ENCODE data around the gene LDHB. TPM values are rescaled to one million over a fixed set of nuclear protein-coding genes. Genes with fewer than 3 reads are reported as not detected.

LDHB gene
- total RNA-seq, 1 donor from 2014 or later = 539 TPM

DNA sequence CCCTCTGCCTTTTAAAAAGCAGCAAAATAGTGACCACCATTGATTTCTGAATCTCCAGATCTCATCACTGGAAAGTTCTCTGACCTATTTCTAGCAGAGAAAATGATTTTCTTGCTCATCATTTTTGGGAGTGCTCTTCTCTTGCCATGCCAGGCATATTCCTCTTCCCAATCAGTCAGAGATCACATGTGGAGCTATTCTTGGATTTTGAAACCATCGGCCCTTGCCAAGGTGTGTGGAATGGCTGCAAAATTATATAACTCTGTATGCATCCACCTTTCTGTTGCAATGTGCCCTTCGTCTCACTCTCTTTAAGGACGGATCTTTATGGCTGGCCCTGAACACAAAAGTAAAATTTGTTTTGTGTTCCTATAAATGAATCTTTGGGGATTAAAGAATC is 25.5 kb upstream of the LDHB start:
- Mint-ChIP-seq H3K4me3 (ENCODE audit: unreplicated experiment) (no peak overlapping the region), H3K36me3 (ENCODE audit: unreplicated experiment) (no peaks in the 10 kb centered on the region), H3K9me3 (ENCODE audit: unreplicated experiment) (no peaks in the 10 kb centered on the region), H3K27ac (ENCODE audit: unreplicated experiment) (no peak overlapping the region), H3K4me1 (ENCODE audit: low read depth, unreplicated experiment) (no peaks in the 10 kb centered on the region), H3K27me3 (ENCODE audit: unreplicated experiment) (no peaks in the 10 kb centered on the region)
- TF ChIP-seq, protein P1, sequence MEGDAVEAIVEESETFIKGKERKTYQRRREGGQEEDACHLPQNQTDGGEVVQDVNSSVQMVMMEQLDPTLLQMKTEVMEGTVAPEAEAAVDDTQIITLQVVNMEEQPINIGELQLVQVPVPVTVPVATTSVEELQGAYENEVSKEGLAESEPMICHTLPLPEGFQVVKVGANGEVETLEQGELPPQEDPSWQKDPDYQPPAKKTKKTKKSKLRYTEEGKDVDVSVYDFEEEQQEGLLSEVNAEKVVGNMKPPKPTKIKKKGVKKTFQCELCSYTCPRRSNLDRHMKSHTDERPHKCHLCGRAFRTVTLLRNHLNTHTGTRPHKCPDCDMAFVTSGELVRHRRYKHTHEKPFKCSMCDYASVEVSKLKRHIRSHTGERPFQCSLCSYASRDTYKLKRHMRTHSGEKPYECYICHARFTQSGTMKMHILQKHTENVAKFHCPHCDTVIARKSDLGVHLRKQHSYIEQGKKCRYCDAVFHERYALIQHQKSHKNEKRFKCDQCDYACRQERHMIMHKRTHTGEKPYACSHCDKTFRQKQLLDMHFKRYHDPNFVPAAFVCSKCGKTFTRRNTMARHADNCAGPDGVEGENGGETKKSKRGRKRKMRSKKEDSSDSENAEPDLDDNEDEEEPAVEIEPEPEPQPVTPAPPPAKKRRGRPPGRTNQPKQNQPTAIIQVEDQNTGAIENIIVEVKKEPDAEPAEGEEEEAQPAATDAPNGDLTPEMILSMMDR (IDR thresholded peaks at IDR 0.05; ENCODE audit: partially characterized antibody, unreplicated experiment) = no peak
- no peak for DNase-seq

DNA sequence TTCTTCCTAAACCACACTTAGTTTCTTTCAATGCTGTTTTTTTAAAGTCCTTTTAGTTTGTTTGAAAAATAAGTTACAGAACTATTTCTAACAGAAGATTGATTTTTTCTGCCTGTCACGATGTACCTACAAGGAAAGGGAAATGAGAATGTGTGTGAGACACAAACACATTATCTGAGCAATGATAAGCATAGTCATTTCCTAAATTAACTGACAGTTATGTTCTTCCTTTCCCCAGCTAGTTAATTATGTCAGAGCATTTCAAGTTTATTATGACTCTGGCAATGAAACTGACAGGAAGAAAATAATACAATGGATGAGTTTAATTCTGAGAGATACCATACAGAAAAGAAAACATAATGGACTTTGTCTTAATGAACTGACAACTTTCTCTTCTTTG is 21.3 kb upstream of the LDHB start:
- TF ChIP-seq, protein P1 (IDR thresholded peaks at IDR 0.05; ENCODE audit: partially characterized antibody, unreplicated experiment) = no peak
- Mint-ChIP-seq H3K9me3 (ENCODE audit: unreplicated experiment) (no peaks in the 10 kb centered on the region), H3K4me3 (ENCODE audit: unreplicated experiment) (no peak overlapping the region), H3K27ac (ENCODE audit: unreplicated experiment) (no peak overlapping the region), H3K27me3 (ENCODE audit: unreplicated experiment) (no peaks in the 10 kb centered on the region), H3K4me1 (ENCODE audit: low read depth, unreplicated experiment) (no peaks in the 10 kb centered on the region), H3K36me3 (ENCODE audit: unreplicated experiment) (no peaks in the 10 kb centered on the region)
- no peak for DNase-seq

DNA sequence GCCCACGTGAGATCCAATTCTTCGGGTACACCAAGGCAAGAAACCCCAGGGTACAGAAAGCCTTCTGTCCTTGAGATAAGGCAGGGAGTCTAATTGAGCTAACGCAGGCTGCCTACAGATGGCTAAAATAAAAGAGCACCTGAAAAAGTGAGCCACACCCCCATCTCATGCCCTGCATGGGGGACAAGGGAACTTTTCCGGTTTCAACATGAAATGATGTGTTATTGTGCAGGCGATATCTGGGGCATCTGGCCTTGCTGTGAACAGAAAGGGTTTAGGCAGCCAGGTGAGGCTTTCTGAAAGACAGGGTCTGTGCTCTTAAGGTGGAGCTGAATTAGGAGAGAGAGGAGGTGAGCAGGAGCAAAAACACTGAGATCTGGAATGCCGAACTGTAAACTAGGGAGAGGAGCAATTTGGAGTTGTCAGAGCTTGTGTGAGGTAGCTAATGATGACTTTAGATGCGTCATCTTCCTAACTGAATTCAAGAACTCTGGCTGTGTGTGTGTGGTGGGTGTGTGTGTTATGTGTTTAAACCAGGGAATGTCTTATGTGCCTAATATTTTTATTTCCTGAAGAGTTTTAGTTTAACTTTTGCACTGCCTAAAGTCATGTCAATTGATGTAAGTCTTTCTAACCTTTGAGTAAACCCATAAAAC is 20.1 kb upstream of the LDHB start:
- TF ChIP-seq, protein P1 (IDR thresholded peaks at IDR 0.05; ENCODE audit: partially characterized antibody, unreplicated experiment) = no peak
- no peak for DNase-seq

DNA sequence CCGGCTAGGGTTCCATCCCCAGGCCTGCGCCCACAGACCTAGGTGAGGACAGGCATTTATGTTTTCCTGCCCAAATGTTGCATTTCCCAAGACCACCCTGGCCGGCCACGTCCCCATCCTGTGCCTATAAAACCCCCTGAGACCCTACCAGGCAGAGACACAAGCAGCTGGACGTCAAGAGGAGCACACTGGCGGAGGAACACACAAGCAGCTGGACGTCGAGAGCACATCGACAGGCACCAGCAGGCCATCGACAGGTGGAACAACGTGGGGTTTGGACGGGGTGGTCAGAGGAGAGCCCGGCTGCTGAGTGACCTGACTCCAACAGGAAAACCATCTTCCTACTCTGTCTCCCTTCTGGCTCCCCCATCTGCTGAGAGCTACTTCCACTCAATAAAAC is 19.6 kb upstream of the LDHB start:
- Mint-ChIP-seq H3K36me3 (ENCODE audit: unreplicated experiment) (no peaks in the 10 kb centered on the region), H3K9me3 (ENCODE audit: unreplicated experiment) (peaks cover 4% of the 10 kb centered on the region), H3K4me1 (ENCODE audit: low read depth, unreplicated experiment) (no peaks in the 10 kb centered on the region), H3K4me3 (ENCODE audit: unreplicated experiment) (no peak overlapping the region), H3K27ac (ENCODE audit: unreplicated experiment) (no peak overlapping the region), H3K27me3 (ENCODE audit: unreplicated experiment) (no peaks in the 10 kb centered on the region)
- DNase-seq = no peak
- TF ChIP-seq, protein P1 (IDR thresholded peaks at IDR 0.05; ENCODE audit: partially characterized antibody, unreplicated experiment) = no peak

More for the DNA sequence above, 20.1 kb upstream of the LDHB start:
- Mint-ChIP-seq H3K27ac (ENCODE audit: unreplicated experiment) (no peak overlapping the region), H3K9me3 (ENCODE audit: unreplicated experiment) (peaks cover 4% of the 10 kb centered on the region), H3K4me3 (ENCODE audit: unreplicated experiment) (no peak overlapping the region), H3K36me3 (ENCODE audit: unreplicated experiment) (no peaks in the 10 kb centered on the region), H3K4me1 (ENCODE audit: low read depth, unreplicated experiment) (no peaks in the 10 kb centered on the region), H3K27me3 (ENCODE audit: unreplicated experiment) (no peaks in the 10 kb centered on the region)

DNA sequence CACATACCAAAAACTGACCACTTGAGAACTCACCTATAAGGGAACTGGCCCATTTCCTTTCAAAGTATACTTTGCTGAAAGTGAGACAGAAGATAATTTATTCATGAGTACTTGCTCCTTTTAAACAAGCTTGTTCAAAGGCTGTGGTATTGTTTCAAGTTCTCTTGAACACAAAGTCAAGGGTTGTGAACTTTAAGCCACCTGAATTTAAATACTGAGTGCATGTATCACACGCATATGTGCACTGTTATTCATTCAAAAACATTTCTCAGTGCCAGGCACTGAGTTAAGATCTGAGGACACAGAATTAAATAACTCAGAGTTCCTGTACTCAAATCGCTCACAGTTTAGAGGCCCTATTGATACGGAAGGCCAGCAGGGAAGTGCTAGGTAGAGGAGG is 19.1 kb upstream of the LDHB start:
- DNase-seq = no peak
- no peaks in the 10 kb centered on the region for H3K36me3 Mint-ChIP-seq (ENCODE audit: unreplicated experiment)
- no peaks in the 10 kb centered on the region for H3K27me3 Mint-ChIP-seq (ENCODE audit: unreplicated experiment)
- no peak overlapping the region for H3K27ac Mint-ChIP-seq (ENCODE audit: unreplicated experiment)
- H3K9me3 Mint-ChIP-seq (ENCODE audit: unreplicated experiment) = peaks cover 4% of the 10 kb centered on the region
- TF ChIP-seq, protein P1 (IDR thresholded peaks at IDR 0.05; ENCODE audit: partially characterized antibody, unreplicated experiment) = no peak
- H3K4me1 Mint-ChIP-seq (ENCODE audit: low read depth, unreplicated experiment) = no peaks in the 10 kb centered on the region
- no peak overlapping the region for H3K4me3 Mint-ChIP-seq (ENCODE audit: unreplicated experiment)

Data from glutamatergic neuron (in vitro differentiated cells).